OCI-LY7 (cell line): ENCODE measurements around the gene MRGPRE. TPM values are rescaled to one million over a fixed set of nuclear protein-coding genes. Genes with fewer than 3 reads are reported as not detected.
"Not testable (repeated sequence)": the region's sequence is repeated elsewhere in the genome, so short reads cannot be mapped to it uniquely, and the experiment has no call there.

Experiments
- Bru-seq: library from RNA; stranded (reverse); fragments of 400-500 nt; gene quantifications from one replicate; lab custom pipeline; 2021; lab: Mats Ljungman, UMichigan
- BruChase-seq, 2 experiments: library from RNA; stranded (reverse); fragments of 400-500 nt; gene quantifications; one replicate each; lab custom pipeline; 2021; lab: Mats Ljungman, UMichigan
- BruUV-seq: library from RNA; stranded (reverse); fragments of 400-500 nt; replicated peaks from 2 replicates; lab custom pipeline; 2021; lab: Mats Ljungman, UMichigan
- CTCF ChIA-PET: fragments of 300-600 bp; sonication (Branson Sonifier 250); formaldehyde crosslinking; loops from one replicate; lab custom pipeline; 2022; ENCODE audit warnings: antibody characterized with exemption; ENCODE audit not compliant: unreplicated experiment; lab: Charles Lee
- POLR2A ChIA-PET: fragments of 300-600 bp; sonication (Branson Sonifier 250); formaldehyde crosslinking; loops from one replicate; lab custom pipeline; 2022; ENCODE audit warnings: antibody characterized with exemption; lab: Charles Lee
- DNase-seq: peaks from one replicate; pipeline ENCODE4 v3.0.0-alpha.2; 2015; ENCODE audit warnings: low spot score
- H2AFZ ChIP-seq: fragments of 200-600 bp; sonication (generic), shearing (Covaris generic); 2 replicates; pipeline ENCODE4 v1.6.1; 2014; ENCODE audit warnings: mild to moderate bottlenecking, antibody characterized with exemption, low read length, moderate library complexity
- H3K27ac ChIP-seq: fragments of 200-600 bp; sonication (generic); 2 replicates; pipeline ENCODE4 v1.5.1; 2014; ENCODE audit warnings: mixed run types, low read depth, mild to moderate bottlenecking, moderate library complexity, low read length, inconsistent platforms; ENCODE audit not compliant: poor library complexity, severe bottlenecking
- H3K36me3 ChIP-seq: fragments of 200-600 bp; sonication (generic); 2 replicates; pipeline ENCODE4 v1.6.1; 2014; ENCODE audit warnings: mild to moderate bottlenecking, antibody characterized with exemption, low read length, moderate library complexity, mixed read lengths; ENCODE audit not compliant: insufficient read depth
- H3K4me1 ChIP-seq: fragments of 200-600 bp; sonication (generic); 2 replicates; pipeline ENCODE4 v1.5.1; 2014; ENCODE audit warnings: mild to moderate bottlenecking, low read length; ENCODE audit not compliant: insufficient read depth, poor library complexity, severe bottlenecking
- H3K4me2 ChIP-seq: fragments of 200-600 bp; sonication (generic); 2 replicates; pipeline ENCODE4 v1.6.1; 2014; ENCODE audit warnings: mild to moderate bottlenecking, low read length
- H3K4me3 ChIP-seq: fragments of 200-600 bp; sonication (generic); 2 replicates; pipeline ENCODE4 v1.5.1; 2014; ENCODE audit warnings: mild to moderate bottlenecking, low read depth, low read length; ENCODE audit not compliant: poor library complexity, severe bottlenecking
- H3K79me2 ChIP-seq: fragments of 200-600 bp; sonication (generic); 2 replicates; pipeline ENCODE4 v1.6.1; 2016; ENCODE audit warnings: low read depth, mild to moderate bottlenecking, low read length, moderate library complexity, mixed read lengths; ENCODE audit not compliant: insufficient read depth
- H3K9me2 ChIP-seq: fragments of 200-600 bp; sonication (generic); 2 replicates; pipeline ENCODE4 v1.6.1; 2016; ENCODE audit warnings: mild to moderate bottlenecking, low read length, mixed read lengths; ENCODE audit not compliant: insufficient read depth
- H3K9me3 ChIP-seq: fragments of 200-600 bp; sonication (generic); 2 replicates; pipeline ENCODE4 v1.6.1; 2014; ENCODE audit warnings: mild to moderate bottlenecking, mixed run types, low read length, mixed read lengths
- H4K20me1 ChIP-seq: fragments of 200-600 bp; sonication (generic); 2 replicates; pipeline ENCODE4 v1.6.1; 2014; ENCODE audit warnings: mild to moderate bottlenecking, antibody characterized with exemption, low read length, moderate library complexity, mixed read lengths; ENCODE audit not compliant: insufficient read depth
- CTCF ChIP-seq: fragments of 200-600 bp; sonication (generic); conservative IDR thresholded peaks from 2 replicates; pipeline ENCODE4 v1.5.1; 2014; ENCODE audit warnings: mild to moderate bottlenecking, antibody characterized with exemption, low read length, moderate library complexity, mixed read lengths
- EZH2phosphoT487 ChIP-seq: fragments of 200-600 bp; sonication (generic); IDR thresholded peaks from 2 replicates; pipeline ENCODE4 v1.6.1; 2018; ENCODE audit warnings: low read depth, borderline replicate concordance, mild to moderate bottlenecking, mixed run types, antibody characterized with exemption, low read length, moderate library complexity, mixed read lengths
- intact Hi-C: fragments of 100-400 bp; cut with micrococcal nuclease; formaldehyde crosslinking; loops from one replicate; pipeline ENCODE4 v1.10.0; 2022; ENCODE audit not compliant: unreplicated experiment
- long read RNA-seq: library from polyadenylated mRNA; stranded (forward); transcript quantifications from one replicate; pipeline ENCODE4 v2.0.0, GENCODE V29; 2022
- total RNA-seq, 2 experiments: library from RNA; depleted of rRNA in 1 of 2; stranded (reverse); fragments of >200 nt in 1 of 2; shearing (Covaris generic) in 1 of 2; gene quantifications; 2 replicates each; pipeline ENCODE4 v1.2.3, GENCODE V29; 2014 to 2022

The MRGPRE gene, protein sequence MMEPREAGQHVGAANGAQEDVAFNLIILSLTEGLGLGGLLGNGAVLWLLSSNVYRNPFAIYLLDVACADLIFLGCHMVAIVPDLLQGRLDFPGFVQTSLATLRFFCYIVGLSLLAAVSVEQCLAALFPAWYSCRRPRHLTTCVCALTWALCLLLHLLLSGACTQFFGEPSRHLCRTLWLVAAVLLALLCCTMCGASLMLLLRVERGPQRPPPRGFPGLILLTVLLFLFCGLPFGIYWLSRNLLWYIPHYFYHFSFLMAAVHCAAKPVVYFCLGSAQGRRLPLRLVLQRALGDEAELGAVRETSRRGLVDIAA
- total RNA-seq (2014; rRNA removed; shearing (Covaris generic)): not detected in 2 replicates
- not detected in 2 replicates for total RNA-seq (2022)
- Bru-seq, nascent RNA: not detected
- not detected for BruChase-seq, experiment 1, labeled RNA remaining after a 6-hour chase
- not detected for BruChase-seq, experiment 2, labeled RNA remaining after a 2-hour chase
- long read RNA-seq: 0 reads

GRCh38 chr11:3231851-3232744, at the start of gene MRGPRE:
MRGPRE (minus strand) TSS chr11:3232417; CDS start chr11:3228799, 3,618 bp downstream.
- H3K9me3 ChIP-seq: no peaks in the 10 kb centered on the region

GRCh38 chr11:3281146-3281545, 48.9 kb upstream of the MRGPRE start:
- H3K36me3 ChIP-seq, BruUV-seq, H3K4me1 ChIP-seq, H3K79me2 ChIP-seq, DNase-seq, CTCF ChIA-PET, H3K9me2 ChIP-seq, H2AFZ ChIP-seq, POLR2A ChIA-PET, H3K9me3 ChIP-seq, H3K4me2 ChIP-seq, H3K27ac ChIP-seq, H3K4me3 ChIP-seq, H4K20me1 ChIP-seq, intact Hi-C loops: not testable (repeated sequence)

More at GRCh38 chr11:3231851-3232744, at the start of gene MRGPRE:
- H3K4me2 ChIP-seq: no peak within 1 kb of the TSS
- no peaks in the 10 kb centered on the region for H3K9me2 ChIP-seq
- H2AFZ ChIP-seq: no peak within 1 kb of the TSS
- no peaks in the 10 kb centered on the region for H3K4me1 ChIP-seq
- H3K36me3 ChIP-seq: no peaks in the 10 kb centered on the region
- POLR2A ChIA-PET: no interaction called here
- no TSS peak for BruUV-seq
- no peak for TF ChIP-seq EZH2phosphoT487
- TF ChIP-seq CTCF: no peak
- no peaks in the 10 kb centered on the region for H3K79me2 ChIP-seq
- intact Hi-C loops: no loop called here
- no peaks in the 10 kb centered on the region for H4K20me1 ChIP-seq
- no peak for DNase-seq
- CTCF ChIA-PET: no interaction called here
- H3K27ac ChIP-seq: no peak within 1 kb of the TSS
- H3K4me3 ChIP-seq: no peak within 1 kb of the TSS

- H3K4me2 ChIP-seq, BruUV-seq, H3K4me3 ChIP-seq, H4K20me1 ChIP-seq, H3K4me1 ChIP-seq, H3K36me3 ChIP-seq, H3K9me3 ChIP-seq, H2AFZ ChIP-seq, CTCF ChIA-PET, intact Hi-C loops, DNase-seq, H3K79me2 ChIP-seq, H3K27ac ChIP-seq, H3K9me2 ChIP-seq, POLR2A ChIA-PET: not testable (repeated sequence)
These were observed 48.4 kb upstream of the MRGPRE start for GRCh38 chr11:3280662-3281061.

- DNase-seq, H3K4me1 ChIP-seq, H4K20me1 ChIP-seq, H3K4me2 ChIP-seq, H2AFZ ChIP-seq, H3K36me3 ChIP-seq, CTCF ChIA-PET, H3K27ac ChIP-seq, POLR2A ChIA-PET, BruUV-seq, H3K9me2 ChIP-seq, H3K4me3 ChIP-seq, intact Hi-C loops, H3K9me3 ChIP-seq, H3K79me2 ChIP-seq: not testable (repeated sequence)
These were observed 46.7 kb upstream of the MRGPRE start for GRCh38 chr11:3278922-3279321.

- POLR2A ChIA-PET, H3K4me2 ChIP-seq, H3K36me3 ChIP-seq, DNase-seq, H3K9me3 ChIP-seq, H2AFZ ChIP-seq, H3K27ac ChIP-seq, BruUV-seq, H3K9me2 ChIP-seq, intact Hi-C loops, H3K79me2 ChIP-seq, H3K4me1 ChIP-seq, CTCF ChIA-PET, H3K4me3 ChIP-seq, H4K20me1 ChIP-seq: not testable (repeated sequence)
These were observed 41.4 kb upstream of the MRGPRE start for GRCh38 chr11:3273629-3274028.
